ENCODE results near the gene MTUS2. TPM values are rescaled to one million over a fixed set of nuclear protein-coding genes. Genes with fewer than 3 reads are reported as not detected.

The MTUS2 gene
- total and polyA plus RNA-seq, 7 experiments from 2014 or later, result 0.05 to 0.83 TPM; not detected in 5

GRCh38 chr13:29050719-29051118, 230.6 kb downstream of the MTUS2 start:
- H3K36me3 Mint-ChIP-seq, result peaks cover 0 to 4% (median 0%) of the 10 kb centered on the region in 5 donors
- peaks cover 0 to 3% (median 0%) of the 10 kb centered on the region in 7 donors for H3K4me1 Mint-ChIP-seq
- intact Hi-C loops (cut with micrococcal nuclease), result no loop called here
- H3K4me1 ChIP-seq (ENCODE audit: control insufficient read depth in 2 of 2, insufficient read depth in 2 of 2, low read length in 2 of 2), result no peaks in the 10 kb centered on the region
- H3K27me3 Mint-ChIP-seq, result peaks cover 0 to 6% (median 3%) of the 10 kb centered on the region in 5 donors
- ChIA-PET POLR2A (no interaction called here), CTCF (no interaction called here)
- H3K27ac ChIP-seq (ENCODE audit: low read depth, low read length), result no peak overlapping the region
- H3K4me3 ChIP-seq (ENCODE audit: low read length), result no peak overlapping the region
- ATAC-seq, result no peak
- no peaks in the 10 kb centered on the region for H3K27me3 ChIP-seq (ENCODE audit: control insufficient read depth in 2 of 2, insufficient read depth in 2 of 2, low read length in 2 of 2)
- DNase-seq, result no peak
- H3K27ac Mint-ChIP-seq, result no peak overlapping the region
- no peaks in the 10 kb centered on the region for H3K36me3 ChIP-seq (ENCODE audit: control insufficient read depth in 2 of 3, insufficient read depth in 3 of 3, low read length in 3 of 3)
- peaks cover 5 to 40% (median 15%) of the 10 kb centered on the region in 11 donors for H3K9me3 Mint-ChIP-seq
- no peak overlapping the region for H3K4me3 Mint-ChIP-seq
- H3K9me3 ChIP-seq (ENCODE audit: control insufficient read depth in 2 of 3, low read length in 3 of 3), result no peaks in the 10 kb centered on the region

GRCh38 chr13:29059800-29060199, 239.7 kb downstream of the MTUS2 start:
- no peak for ATAC-seq
- POLR2A ChIA-PET, result no interaction called here
- peaks cover 0 to 48% (median 19%) of the 10 kb centered on the region in 11 donors for H3K9me3 Mint-ChIP-seq
- no peak overlapping the region for H3K4me3 Mint-ChIP-seq
- H3K4me1 Mint-ChIP-seq, result no peaks in the 10 kb centered on the region
- H3K27ac ChIP-seq (ENCODE audit: low read depth, low read length), result no peak overlapping the region
- no peak for DNase-seq
- H3K36me3 ChIP-seq (ENCODE audit: control insufficient read depth in 2 of 3, insufficient read depth in 3 of 3, low read length in 3 of 3), result no peaks in the 10 kb centered on the region
- H3K27ac Mint-ChIP-seq, result no peak overlapping the region
- H3K4me1 ChIP-seq (ENCODE audit: control insufficient read depth in 2 of 2, insufficient read depth in 2 of 2, low read length in 2 of 2), result no peaks in the 10 kb centered on the region
- H3K27me3 Mint-ChIP-seq, result peaks cover 0 to 9% (median 0%) of the 10 kb centered on the region in 5 donors
- H3K4me3 ChIP-seq (ENCODE audit: low read length), result no peak overlapping the region
- no peaks in the 10 kb centered on the region for H3K27me3 ChIP-seq (ENCODE audit: control insufficient read depth in 2 of 2, insufficient read depth in 2 of 2, low read length in 2 of 2)
- CTCF ChIA-PET, result no interaction called here
- intact Hi-C loops (cut with micrococcal nuclease), result no loop called here
- H3K9me3 ChIP-seq (ENCODE audit: control insufficient read depth in 2 of 3, low read length in 3 of 3), result peaks cover 0 to 3% (median 0%) of the 10 kb centered on the region in 3 experiments
- no peaks in the 10 kb centered on the region for H3K36me3 Mint-ChIP-seq

- H3K27me3 ChIP-seq (ENCODE audit: control insufficient read depth in 2 of 2, insufficient read depth in 2 of 2, low read length in 2 of 2), result no peaks in the 10 kb centered on the region
- no peak overlapping the region for H3K4me3 ChIP-seq (ENCODE audit: low read length)
- H3K36me3 ChIP-seq (ENCODE audit: control insufficient read depth in 2 of 3, insufficient read depth in 3 of 3, low read length in 3 of 3), result no peaks in the 10 kb centered on the region
- no peaks in the 10 kb centered on the region for H3K9me3 ChIP-seq (ENCODE audit: control insufficient read depth in 2 of 3, low read length in 3 of 3)
- intact Hi-C loops (cut with micrococcal nuclease), result no loop called here
- DNase-seq (no peak), ATAC-seq (no peak)
- Mint-ChIP-seq H3K9me3 (peaks cover 0 to 11% (median 6%) of the 10 kb centered on the region in 11 donors), H3K27ac (no peak overlapping the region), H3K4me1 (no peaks in the 10 kb centered on the region), H3K27me3 (peaks cover 0 to 9% (median 0%) of the 10 kb centered on the region in 5 donors), H3K4me3 (no peak overlapping the region), H3K36me3 (no peaks in the 10 kb centered on the region)
- no peak overlapping the region for H3K27ac ChIP-seq (ENCODE audit: low read depth, low read length)
- CTCF ChIA-PET, result no interaction called here
- no peaks in the 10 kb centered on the region for H3K4me1 ChIP-seq (ENCODE audit: control insufficient read depth in 2 of 2, insufficient read depth in 2 of 2, low read length in 2 of 2)
- POLR2A ChIA-PET, result no interaction called here
Observed at GRCh38 chr13:29065142-29065541, 245.0 kb downstream of the MTUS2 start.

- H3K4me1 ChIP-seq (ENCODE audit: control insufficient read depth in 2 of 2, insufficient read depth in 2 of 2, low read length in 2 of 2), result no peaks in the 10 kb centered on the region
- no peak overlapping the region for H3K4me3 ChIP-seq (ENCODE audit: low read length)
- H3K27me3 Mint-ChIP-seq, result peaks cover 0 to 5% (median 0%) of the 10 kb centered on the region in 5 donors
- H3K27me3 ChIP-seq (ENCODE audit: control insufficient read depth in 2 of 2, insufficient read depth in 2 of 2, low read length in 2 of 2), result no peaks in the 10 kb centered on the region
- POLR2A ChIA-PET, result no interaction called here
- H3K4me3 Mint-ChIP-seq, result no peak overlapping the region
- H3K4me1 Mint-ChIP-seq, result no peaks in the 10 kb centered on the region
- H3K27ac ChIP-seq (ENCODE audit: low read depth, low read length), result no peak overlapping the region
- H3K9me3 ChIP-seq (ENCODE audit: control insufficient read depth in 2 of 3, low read length in 3 of 3), result no peaks in the 10 kb centered on the region
- DNase-seq (no peak), ATAC-seq (no peak)
- H3K27ac Mint-ChIP-seq, result no peak overlapping the region
- H3K36me3 ChIP-seq (ENCODE audit: control insufficient read depth in 2 of 3, insufficient read depth in 3 of 3, low read length in 3 of 3), result no peaks in the 10 kb centered on the region
- intact Hi-C loops (cut with micrococcal nuclease), result no loop called here
- H3K36me3 Mint-ChIP-seq, result no peaks in the 10 kb centered on the region
- peaks cover 0 to 6% (median 0%) of the 10 kb centered on the region in 11 donors for H3K9me3 Mint-ChIP-seq
- CTCF ChIA-PET, result no interaction called here
Observed at GRCh38 chr13:29067306-29067945, 247.3 kb downstream of the MTUS2 start.

- no peaks in the 10 kb centered on the region for H3K27me3 ChIP-seq (ENCODE audit: control insufficient read depth in 2 of 2, insufficient read depth in 2 of 2, low read length in 2 of 2)
- Mint-ChIP-seq H3K4me1 (no peaks in the 10 kb centered on the region), H3K27ac (no peak overlapping the region), H3K36me3 (no peaks in the 10 kb centered on the region), H3K9me3 (peaks cover 0 to 11% (median 0%) of the 10 kb centered on the region in 11 donors), H3K4me3 (no peak overlapping the region), H3K27me3 (peaks cover 0 to 6% (median 0%) of the 10 kb centered on the region in 5 donors)
- H3K27ac ChIP-seq (ENCODE audit: low read depth, low read length), result no peak overlapping the region
- ATAC-seq (no peak), DNase-seq (no peak)
- ChIA-PET CTCF (no interaction called here), POLR2A (no interaction called here)
- intact Hi-C loops (cut with micrococcal nuclease), result no loop called here
- H3K36me3 ChIP-seq (ENCODE audit: control insufficient read depth in 2 of 3, insufficient read depth in 3 of 3, low read length in 3 of 3), result no peaks in the 10 kb centered on the region
- H3K4me3 ChIP-seq (ENCODE audit: low read length), result no peak overlapping the region
- H3K9me3 ChIP-seq (ENCODE audit: control insufficient read depth in 2 of 3, low read length in 3 of 3), result no peaks in the 10 kb centered on the region
- H3K4me1 ChIP-seq (ENCODE audit: control insufficient read depth in 2 of 2, insufficient read depth in 2 of 2, low read length in 2 of 2), result no peaks in the 10 kb centered on the region
Observed at GRCh38 chr13:29073755-29074154, 253.6 kb downstream of the MTUS2 start.

GRCh38 chr13:29077051-29077813, 257.1 kb downstream of the MTUS2 start:
- no peak for ATAC-seq
- H3K36me3 ChIP-seq (ENCODE audit: control insufficient read depth in 2 of 3, insufficient read depth in 3 of 3, low read length in 3 of 3), result no peaks in the 10 kb centered on the region
- no peak for DNase-seq
- H3K27me3 ChIP-seq (ENCODE audit: control insufficient read depth in 2 of 2, insufficient read depth in 2 of 2, low read length in 2 of 2), result no peaks in the 10 kb centered on the region
- Mint-ChIP-seq H3K27ac (peak overlapping the region in 1 of 9 donors; percentile 38), H3K9me3 (peaks cover 0 to 23% (median 2%) of the 10 kb centered on the region in 11 donors), H3K4me3 (no peak overlapping the region), H3K27me3 (peaks cover 0 to 6% (median 0%) of the 10 kb centered on the region in 5 donors), H3K4me1 (peaks cover 0 to 16% (median 10%) of the 10 kb centered on the region in 7 donors), H3K36me3 (no peaks in the 10 kb centered on the region)
- H3K27ac ChIP-seq (ENCODE audit: low read depth, low read length), result no peak overlapping the region
- CTCF ChIA-PET, result interaction anchor here (0.7 kb wide), 1 partner anchor 292 kb away, joined by 3 read pairs; no protein-coding TSS in a partner anchor
- no peaks in the 10 kb centered on the region for H3K9me3 ChIP-seq (ENCODE audit: control insufficient read depth in 2 of 3, low read length in 3 of 3)
- intact Hi-C loops (cut with micrococcal nuclease), result no loop called here
- H3K4me1 ChIP-seq (ENCODE audit: control insufficient read depth in 2 of 2, insufficient read depth in 2 of 2, low read length in 2 of 2), result no peaks in the 10 kb centered on the region
- no peak overlapping the region for H3K4me3 ChIP-seq (ENCODE audit: low read length)
- POLR2A ChIA-PET, result no interaction called here
